SK-N-SH (cell line): Measurements from ENCODE around the gene TRANK1.

ENCODE experiments used
- RAD21 ChIP-seq: IDR thresholded peaks from 2 replicates; pipeline ENCODE4 v1.6.1; 2012; ENCODE audit warnings: mild to moderate bottlenecking, low read length
- TF ChIP-seq, protein P1 (sequence below): fragments of 200-600 bp; sonication (generic); IDR thresholded peaks from 2 replicates; pipeline ENCODE4 v1.6.1; 2017; ENCODE audit warnings: antibody characterized with exemption, mild to moderate bottlenecking, moderate library complexity

DNA sequence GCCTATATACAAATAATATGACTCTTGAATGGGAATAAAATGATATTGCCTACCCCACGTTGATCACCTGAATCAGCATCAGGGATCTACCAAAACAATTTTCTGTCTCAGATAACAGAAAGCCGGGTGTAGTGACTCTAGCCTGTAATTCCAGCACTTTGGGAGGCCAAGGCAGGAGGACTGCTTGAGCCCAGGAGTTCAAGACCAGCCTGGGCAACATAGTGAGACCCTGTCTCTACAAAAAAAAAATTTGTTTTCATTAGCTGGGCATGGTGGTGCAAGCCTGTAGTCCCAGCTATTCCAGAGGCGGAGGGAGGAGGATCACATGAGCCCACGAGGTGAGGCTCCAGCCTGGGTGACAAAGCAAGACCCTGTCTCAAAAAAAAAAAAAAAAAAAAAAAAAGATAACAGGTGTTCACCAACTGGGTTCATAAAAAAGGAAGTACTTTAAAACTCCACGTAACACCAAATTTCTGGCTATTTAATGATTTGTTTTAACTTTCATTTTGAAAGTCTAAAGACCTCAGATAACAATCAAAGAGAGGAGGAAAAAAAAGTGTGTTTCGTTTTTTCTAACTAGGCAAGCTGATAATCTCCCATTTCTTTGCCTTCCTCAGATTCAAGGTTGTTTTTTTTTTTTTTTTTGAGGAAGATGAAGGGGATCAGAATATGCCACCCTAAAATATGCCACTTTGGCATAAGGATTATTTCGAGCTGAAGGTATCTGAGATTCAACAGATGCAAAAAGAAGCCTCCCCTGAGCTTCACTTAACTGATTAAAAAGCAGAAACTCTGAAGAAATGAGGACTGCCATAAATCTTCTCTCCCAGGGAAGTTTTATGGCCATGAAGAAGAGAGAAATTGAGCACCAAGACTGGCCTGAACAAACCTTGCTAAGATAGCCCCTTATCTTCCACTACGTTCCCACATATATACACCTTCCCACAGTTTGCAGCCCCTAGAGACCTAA, 44.1 kb downstream of the TRANK1 start:
- TF ChIP-seq, protein P1, sequence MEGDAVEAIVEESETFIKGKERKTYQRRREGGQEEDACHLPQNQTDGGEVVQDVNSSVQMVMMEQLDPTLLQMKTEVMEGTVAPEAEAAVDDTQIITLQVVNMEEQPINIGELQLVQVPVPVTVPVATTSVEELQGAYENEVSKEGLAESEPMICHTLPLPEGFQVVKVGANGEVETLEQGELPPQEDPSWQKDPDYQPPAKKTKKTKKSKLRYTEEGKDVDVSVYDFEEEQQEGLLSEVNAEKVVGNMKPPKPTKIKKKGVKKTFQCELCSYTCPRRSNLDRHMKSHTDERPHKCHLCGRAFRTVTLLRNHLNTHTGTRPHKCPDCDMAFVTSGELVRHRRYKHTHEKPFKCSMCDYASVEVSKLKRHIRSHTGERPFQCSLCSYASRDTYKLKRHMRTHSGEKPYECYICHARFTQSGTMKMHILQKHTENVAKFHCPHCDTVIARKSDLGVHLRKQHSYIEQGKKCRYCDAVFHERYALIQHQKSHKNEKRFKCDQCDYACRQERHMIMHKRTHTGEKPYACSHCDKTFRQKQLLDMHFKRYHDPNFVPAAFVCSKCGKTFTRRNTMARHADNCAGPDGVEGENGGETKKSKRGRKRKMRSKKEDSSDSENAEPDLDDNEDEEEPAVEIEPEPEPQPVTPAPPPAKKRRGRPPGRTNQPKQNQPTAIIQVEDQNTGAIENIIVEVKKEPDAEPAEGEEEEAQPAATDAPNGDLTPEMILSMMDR = no peak
- no peak for TF ChIP-seq RAD21
